ENCODE data around the gene PHLPP1.
"Not testable (repeated sequence)": the region's sequence is repeated elsewhere in the genome, so short reads cannot be mapped to it uniquely, and the experiment has no call there.

Gene PHLPP1

DNA sequence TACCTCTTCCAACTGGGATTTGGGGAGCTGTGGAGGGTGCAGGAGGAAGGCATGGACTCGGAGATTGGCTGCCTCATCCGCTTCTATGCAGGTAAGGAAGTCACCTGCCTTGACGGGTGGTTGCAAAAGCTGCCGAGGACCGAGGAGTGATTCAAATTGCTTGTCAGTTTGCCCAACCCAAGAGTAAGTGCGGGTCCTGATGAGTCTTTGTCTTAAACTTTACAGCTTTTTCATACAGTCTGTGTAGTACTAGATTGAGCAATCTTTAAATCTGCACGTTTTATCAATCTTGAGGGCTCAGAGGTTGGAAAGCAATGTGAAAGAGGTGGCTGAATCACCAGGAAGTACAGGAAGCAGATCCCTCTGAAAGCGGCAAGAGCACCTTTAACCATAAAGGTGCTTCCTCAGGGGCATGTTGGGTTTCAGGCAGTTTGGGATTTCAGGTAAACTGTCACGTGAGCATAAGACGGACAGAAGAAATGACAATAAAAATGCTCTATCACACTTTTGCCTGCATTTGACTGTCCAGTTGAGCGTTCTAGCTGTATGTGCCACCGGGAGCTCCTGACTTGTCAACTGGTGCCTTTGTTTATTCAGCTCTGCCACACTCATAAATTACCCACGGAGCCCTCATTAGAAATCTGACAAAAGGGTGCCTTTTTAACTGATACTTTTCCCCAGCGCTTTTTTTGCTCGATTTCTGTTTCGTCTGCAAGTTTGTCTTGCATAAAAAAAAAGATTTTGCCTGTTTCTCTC is 2.0 kb downstream of the PHLPP1 start:
- DNase-seq (ENCODE audit: low read depth in 1 of 2, low spot score in 1 of 2): peak in 1 of 2 donors; percentile 15

DNA sequence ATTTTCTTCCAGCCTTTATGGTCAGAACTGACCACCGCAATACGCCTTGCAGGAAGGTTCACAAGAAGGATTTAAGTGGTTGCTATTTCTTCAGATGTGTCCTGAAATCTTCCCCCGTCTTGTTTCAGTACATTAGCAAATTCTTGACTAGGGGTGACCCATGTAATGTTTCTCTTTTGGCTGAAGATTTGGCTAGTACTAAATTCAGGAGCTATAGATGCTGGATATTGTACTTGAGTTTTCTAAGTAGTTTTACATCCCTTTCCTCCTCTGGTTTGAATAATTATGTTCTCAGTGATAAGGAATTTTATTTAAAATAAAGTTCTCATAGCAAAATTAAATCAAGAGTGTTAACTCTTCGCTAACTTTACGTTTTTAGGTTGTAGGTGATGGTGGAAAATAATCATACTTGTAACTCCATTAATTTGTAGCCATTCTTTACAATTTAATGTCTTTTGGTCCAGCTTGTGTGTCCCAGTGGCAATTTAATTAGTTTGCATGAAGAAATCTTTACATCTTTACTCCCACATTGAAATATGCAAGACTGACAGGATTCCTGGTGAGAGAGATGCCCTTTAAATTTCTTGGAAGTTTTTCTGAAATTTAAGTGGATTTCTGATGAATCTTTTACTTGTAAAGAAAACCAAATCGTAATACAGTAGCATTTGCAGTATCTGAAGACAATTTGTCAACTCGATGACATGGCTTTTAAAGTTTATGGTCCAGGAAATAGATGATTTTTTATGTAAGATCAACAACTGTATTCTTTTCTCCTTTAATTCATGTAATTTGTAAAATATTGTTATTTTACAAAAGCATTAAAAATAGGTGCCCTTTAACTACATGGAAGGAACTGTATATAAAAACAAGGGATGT is 2.8 kb downstream of the PHLPP1 start:
- no peak for DNase-seq (ENCODE audit: low read depth in 1 of 2, low spot score in 1 of 2)

DNA sequence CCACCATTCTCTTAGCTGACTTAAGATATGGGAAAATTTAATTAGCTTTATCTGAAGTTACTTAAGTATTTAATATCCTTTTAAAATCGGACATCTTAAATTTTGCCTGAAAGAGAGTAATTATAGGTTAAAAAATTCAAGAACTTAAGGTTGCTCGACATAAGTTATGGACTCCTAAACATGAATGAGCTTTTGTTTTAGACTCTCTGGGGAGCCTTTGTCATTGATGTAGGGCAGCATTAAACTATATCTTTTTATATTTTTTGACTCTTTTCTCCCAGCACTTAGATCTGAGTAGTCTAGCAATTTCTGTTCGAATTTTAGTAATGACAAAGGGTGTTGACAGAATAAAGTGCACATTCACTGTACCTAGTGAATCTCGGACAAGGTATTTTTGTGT is 4.7 kb downstream of the PHLPP1 start:
- no peak for DNase-seq (ENCODE audit: low read depth in 1 of 2, low spot score in 1 of 2)

DNA sequence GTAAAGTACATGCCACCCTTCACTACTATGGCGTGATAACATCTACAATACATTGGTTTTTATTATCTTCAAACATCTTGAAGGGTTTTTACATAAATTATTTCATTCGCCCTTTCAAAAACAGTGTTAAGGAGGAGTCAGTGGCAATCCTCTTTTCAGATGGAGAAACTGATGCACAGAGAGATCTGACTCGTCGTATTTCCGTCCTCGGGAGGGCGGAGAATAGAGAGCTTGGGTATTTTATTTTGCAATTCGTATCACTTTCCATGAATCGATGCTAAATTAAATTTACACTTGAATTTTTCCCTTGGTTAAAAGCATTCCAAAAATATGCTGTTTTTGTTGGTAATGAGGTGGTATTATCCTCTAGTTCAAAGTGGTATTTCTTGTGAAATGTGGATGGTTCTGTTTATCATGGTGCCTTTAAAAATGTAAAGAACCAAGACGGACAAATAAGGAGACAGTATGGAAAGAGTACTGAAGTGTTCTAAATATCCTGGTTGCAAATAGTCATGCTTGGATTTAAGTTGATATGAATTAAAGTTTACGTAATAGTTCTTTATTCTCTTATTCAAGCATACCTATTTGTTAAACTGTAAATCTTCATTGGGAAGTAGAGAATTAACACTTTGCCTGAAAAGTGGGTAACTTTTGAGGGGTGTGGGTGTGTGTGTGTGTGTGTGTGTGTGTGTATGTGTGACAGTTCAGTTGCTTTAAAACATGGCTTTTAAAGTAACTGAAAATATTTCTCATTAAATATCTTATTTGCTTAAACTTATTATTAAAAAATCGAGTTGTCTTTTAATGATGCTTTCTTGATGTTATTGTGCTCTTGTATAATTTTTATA is 5.6 kb downstream of the PHLPP1 start:
- peak in 1 of 2 donors; percentile 8 for DNase-seq (ENCODE audit: low read depth in 1 of 2, low spot score in 1 of 2)

DNA sequence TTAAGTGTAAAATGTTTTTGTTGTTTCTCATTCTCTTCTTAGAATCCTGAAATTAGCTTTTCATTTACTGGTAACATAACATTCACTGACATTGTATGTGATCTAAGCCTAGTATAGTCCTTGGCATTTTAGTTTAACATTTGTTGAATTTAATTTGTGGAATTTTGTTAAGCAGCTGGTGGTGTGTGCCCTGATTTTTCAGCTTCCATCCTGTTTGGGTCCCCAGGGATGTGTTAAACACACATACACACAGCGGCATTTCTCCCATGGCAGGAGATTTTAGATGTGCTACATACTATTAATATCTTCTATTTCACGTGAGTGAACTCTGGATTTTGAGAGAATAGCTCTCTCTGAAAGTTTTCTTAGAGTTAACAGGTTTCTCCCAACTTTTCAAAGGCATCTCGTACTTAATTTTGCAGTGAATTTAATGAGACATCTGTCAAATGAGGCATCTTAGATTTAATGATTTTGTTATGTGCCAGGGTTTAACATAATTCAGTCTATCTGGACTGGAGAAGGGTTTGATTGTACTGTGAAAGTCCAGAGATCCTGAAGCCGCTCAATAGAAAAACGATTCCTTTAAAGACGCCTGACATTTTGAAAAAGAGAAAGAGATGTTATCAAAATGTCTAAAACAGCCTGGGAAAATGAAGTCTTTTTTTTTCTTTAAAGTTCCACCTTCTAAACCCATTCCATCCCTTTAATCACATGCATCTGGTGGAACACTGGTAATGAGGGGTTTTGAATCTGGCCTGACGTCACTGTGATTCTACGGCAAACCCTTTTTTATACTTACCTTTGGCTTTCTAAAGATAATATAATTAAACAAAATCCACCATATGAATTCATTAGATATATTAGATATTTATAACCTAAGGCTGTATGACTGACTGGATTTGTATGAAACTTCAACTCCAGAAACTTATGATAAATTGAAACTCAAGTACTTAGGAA is 6.8 kb downstream of the PHLPP1 start:
- no peak for DNase-seq (ENCODE audit: low read depth in 1 of 2, low spot score in 1 of 2)

DNA sequence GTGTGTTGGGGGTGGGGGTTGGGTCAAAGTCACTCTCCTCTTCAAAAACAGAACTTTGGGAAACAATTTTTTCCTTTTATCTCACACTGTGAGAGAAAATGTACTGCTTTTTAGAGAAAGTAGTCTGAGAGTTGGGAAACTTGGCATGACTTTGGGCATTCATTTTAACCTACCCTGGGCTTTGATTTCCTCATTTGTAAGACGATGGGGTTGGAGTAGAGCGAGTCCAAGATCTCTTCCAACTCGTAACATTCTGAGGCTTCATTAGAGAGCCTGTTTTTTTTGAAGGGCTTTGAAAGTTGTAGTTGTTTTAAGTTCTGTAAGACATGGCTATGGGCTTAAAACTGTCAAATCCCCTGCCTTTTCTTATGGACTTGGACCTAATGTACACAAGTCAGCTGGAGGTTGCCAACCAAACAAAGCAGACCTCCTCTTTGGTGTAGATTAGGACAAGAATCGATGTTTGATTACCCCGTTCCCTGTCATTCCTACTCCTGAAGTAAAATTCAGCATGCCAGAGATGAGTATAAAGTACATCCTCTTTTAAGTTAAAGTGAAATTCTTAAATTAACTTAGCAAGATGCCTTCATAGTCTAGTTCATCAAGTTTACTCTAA is 8.4 kb downstream of the PHLPP1 start:
- no peak for DNase-seq (ENCODE audit: low read depth in 1 of 2, low spot score in 1 of 2)

DNA sequence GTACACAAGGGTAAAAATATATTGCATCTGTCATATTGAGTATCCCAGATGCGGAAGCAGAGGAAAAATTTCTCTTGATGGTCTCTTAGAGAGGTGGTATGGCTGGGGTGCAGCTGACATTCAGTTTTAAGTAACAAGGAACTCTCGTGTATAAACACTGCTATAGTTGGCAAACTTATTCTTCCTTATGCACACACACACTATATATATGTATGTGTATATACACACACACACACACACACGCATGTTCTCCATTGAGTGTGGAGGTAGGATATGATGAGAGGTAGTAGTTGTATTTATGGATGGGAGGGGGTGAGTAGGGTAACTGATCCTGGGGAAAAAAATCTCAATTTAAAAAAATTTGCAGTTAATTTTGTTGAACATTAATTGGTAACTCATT is 10.6 kb downstream of the PHLPP1 start:
- no peak for DNase-seq (ENCODE audit: low read depth in 1 of 2, low spot score in 1 of 2)

DNA sequence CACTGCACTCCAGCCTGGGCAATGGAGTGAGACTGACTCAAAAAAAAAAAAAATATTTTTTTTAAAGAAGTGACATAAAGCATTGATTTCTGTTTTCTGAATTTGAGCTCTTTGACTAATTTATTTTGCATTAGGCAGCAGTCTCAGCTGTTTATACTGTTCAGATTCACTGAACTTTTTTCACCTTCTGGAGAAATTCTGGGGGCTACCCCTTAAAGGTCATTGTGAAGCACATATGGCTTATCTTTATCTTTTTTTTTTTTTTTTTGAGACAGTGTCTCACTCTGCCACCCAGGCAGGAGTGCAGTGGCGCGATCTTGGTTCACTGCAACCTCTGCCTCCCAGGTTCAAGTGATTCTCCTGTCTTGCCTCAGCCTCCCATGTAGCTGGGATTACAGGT is 12.9 kb downstream of the PHLPP1 start:
- no peak for DNase-seq (ENCODE audit: low read depth in 1 of 2, low spot score in 1 of 2)

DNA sequence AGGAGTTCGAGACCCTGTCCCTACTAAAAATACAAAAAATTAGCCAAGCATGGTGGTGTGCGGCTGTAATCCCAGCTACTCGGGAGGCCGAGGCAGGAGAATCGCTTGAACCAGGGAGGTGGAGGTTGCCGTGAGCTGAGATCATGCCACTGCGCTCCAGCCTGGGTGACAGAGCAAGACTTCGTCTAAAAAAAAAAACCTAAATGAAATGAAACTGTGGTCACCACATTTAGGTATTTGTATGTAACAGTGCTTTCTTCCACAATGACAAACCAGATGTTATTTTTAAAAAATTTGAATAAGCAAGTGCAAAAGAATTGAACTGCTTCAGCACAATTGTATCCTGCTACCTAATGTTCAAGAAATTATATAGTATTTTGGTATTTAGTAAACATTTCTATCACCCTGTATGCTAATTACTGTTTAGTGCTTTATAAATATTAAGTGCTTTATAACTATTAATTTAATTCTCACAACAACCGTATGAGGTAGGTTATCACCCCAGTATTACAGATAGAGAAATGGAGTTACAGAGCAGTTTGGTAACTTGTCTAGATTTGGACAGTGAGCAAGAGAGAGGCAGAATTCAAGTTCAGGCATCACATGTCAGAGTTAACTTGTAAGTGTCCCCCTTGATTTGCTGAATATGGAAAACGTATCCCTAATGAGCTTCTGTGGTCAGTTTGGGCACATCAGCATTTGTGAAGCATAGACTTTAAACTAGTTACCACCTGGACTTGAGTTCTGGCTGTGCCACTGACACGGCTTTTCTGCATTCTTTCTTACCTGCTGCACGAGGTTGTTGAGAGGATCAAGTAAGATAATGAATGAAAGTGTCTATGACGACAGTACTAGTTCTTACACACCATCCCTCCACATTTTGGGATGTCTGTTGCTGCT is 14.4 kb downstream of the PHLPP1 start:
- no peak for DNase-seq (ENCODE audit: low read depth in 1 of 2, low spot score in 1 of 2)

DNA sequence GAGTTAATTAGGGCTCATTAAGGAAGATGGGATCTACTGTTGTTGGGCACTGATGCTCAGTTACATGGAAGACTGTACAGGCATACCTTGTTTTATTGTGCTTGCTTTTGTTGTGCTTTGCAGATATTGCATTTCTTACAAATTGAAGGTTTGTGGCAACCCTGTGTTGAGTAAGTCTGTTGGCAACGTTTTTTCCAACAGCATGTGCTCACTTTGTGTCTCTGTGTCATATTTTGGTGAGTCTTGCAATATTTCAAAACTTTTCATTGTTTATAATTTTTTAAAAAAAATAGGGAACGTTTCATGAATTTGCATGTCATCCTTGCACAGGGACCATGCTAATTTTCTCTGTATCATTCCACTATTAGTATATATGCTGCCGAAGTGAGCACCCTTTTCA is 15.6 kb downstream of the PHLPP1 start:
- no peak for DNase-seq (ENCODE audit: low read depth in 1 of 2, low spot score in 1 of 2)

DNA sequence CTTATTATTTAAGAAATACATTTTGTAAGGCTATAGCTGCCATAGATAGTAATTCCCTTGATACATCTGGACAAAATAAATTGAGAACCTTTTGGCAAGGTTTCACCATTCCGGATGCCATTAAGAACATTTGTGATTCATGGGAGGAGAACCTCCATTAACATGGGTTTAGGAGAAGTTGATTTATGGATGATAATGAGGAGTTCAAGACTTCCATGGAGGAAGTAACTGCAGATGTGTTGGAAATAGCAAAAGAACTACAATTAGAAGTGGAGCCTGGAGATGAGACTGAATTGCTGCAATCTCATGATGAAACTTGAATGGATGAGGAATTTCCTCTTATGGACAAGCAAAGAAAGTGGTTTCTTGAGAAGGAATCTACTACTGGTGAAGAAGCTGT is 17.3 kb downstream of the PHLPP1 start:
- DNase-seq (ENCODE audit: low read depth in 1 of 2, low spot score in 1 of 2): no peak

DNA sequence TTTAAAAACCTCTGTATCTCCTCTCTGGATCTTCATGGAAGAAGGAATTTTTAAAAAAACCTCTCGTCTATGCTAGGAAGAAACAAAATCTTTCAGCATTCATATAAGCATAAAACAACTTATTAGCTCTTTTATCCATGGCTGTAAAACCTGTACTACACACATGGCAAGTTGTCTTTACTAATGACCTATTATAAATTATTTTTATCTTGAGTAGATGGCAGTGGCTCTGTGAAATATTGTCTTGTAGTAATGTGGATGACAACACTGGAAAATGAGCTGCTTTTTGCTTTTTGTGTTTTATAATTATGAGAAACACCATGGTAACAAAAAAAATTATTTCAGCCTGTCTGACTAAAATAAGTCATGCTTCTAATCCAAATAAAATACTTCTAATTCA is 18.9 kb downstream of the PHLPP1 start:
- DNase-seq (ENCODE audit: low read depth in 1 of 2, low spot score in 1 of 2): no peak

DNA sequence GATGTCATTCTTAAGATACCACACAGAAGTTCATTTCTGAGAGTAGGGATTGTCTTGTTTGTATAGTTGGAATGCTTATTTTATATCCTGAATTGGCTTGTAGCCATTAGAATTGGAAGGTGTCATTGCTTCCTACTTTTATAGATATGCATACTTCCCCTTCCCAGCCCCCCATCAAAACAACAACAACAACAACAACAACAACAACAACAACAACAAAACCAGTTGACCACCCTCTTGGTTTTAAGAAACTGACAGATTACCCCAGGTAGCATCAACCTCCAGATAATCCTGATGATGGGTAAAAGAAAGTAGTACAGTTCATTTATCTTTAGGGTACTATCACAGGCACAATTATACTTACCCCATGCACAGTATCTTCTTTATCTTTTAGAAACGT is 20.0 kb downstream of the PHLPP1 start:
- DNase-seq (ENCODE audit: low read depth in 1 of 2, low spot score in 1 of 2): no peak

DNA sequence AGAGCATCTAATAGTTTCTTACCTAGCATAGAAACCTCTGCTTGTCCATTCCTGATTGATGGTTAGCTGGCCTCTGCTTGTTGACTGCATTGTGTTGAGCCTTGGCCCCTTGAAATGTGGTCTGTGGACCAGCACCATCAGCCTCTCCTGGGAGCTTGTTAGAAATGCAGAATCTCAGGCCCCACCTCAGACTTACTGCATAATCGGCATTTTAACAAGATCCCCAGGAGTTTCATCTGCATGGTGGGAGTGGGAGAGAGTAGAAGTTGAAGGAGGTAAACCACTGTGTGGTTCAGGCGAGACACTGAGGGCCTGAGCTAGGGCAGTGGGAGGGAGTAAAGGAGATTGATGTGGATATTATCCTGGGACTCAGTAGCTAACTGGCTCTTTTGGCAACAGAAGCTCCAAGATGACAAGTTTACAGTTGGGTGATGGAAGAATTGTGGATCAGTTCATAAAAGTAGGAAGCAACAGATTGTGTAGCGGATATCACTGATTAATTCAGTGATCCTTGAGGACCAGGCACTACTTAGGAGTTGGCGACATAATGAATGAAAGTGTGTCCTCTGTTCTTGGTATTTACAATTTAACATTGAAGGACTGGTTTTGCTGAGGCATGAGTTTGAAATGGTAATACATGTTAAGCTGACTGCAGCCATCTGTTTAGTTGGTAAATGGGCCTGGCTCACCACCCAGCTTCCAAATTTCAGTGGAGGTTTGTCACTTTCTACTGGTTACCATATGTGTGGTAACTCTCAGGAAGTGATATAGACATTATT is 20.9 kb downstream of the PHLPP1 start:
- no peak for DNase-seq (ENCODE audit: low read depth in 1 of 2, low spot score in 1 of 2)

DNA sequence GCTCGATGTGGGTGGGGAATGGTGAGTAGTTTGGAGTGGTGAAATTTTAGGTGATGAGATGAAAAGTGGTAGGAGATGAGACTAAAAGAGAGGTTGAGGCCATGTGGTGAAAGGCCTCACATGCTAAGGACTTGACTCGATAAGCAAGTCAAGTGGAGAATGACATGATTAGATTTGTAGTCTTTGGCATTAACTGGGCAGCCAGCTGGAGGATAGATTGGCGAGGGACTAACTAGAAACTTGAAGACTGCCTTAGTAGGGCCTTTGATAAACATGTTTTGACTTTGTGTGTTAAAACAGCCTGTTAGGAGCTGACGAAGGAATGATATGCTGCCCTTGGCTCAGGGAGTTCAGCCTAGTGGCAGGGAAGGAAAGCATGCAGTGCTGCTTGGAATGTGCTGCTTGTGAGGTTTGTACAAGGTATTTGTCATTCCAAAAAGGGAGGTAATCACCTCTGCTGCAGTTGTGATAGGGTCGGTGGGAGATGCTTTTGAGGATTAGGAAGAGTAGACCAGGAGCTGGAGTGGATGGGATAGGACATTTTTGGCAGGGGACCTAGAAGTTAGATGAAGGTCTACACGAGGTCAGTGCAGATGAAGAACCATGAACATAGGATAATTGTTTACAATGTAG is 22.0 kb downstream of the PHLPP1 start:
- no peak for DNase-seq (ENCODE audit: low read depth in 1 of 2, low spot score in 1 of 2)

DNA sequence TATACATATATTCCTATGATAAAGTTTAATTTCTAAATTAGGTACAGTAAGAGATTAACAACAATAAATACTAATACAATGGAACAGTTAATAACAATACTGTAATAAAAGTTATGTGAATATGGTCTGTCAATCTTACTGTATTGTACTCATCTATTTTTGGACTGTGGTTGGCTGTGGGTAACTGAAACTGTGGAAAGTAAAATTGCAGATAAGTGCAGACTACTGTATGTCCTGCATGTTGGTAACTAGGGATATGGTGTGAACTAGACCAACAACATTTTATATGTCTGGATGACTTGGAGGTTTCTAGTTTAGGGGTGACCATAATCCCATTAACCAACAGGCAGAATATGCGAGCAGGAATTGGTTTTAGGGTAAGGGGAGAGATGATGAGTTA is 23.3 kb downstream of the PHLPP1 start:
- no peak for DNase-seq (ENCODE audit: low read depth in 1 of 2, low spot score in 1 of 2)

DNA sequence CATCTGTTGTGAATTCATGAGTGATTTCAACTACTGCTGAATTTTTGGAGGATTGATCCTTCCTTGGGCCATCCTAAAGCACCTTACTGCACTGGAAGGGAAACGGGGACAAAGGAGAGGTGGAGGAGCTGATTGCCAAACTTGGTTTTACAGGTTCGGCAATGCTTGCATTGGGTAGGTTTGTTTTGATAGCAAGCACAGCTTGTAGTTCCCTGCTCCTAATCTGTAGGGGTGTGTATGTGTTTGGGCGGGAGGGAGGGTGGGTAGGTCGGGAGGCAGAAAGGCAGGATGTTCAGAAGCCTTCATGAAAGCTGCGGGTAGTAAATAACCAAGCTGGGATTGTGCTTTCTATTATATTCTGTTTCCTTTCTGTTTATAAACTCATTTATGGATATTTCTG is 24.6 kb downstream of the PHLPP1 start:
- DNase-seq (ENCODE audit: low read depth in 1 of 2, low spot score in 1 of 2): no peak

DNA sequence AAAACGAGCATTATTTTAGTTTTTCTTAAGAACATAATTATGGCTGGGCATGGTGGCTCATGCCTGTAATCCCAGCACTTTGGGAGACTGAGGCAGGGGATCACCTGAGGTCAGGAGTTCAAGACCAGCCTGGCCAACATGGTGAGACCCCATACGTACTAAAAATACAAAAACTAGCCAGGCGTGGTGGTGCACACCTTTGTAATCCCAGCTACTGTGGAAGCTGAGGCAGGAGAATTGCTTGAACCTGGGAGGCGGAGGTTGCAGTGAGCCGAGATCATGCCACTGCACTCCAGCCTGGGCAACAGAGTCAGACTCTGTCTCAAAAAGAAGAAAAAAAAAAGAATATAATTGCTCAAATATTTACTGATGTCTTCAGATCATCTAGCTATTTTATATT is 25.3 kb downstream of the PHLPP1 start:
- DNase-seq (ENCODE audit: low read depth in 1 of 2, low spot score in 1 of 2): not testable (repeated sequence)

Data from activated CD4-positive, alpha-beta T cell treated with anti-CD3 and anti-CD28 coated beads, Interleukin-2, amount 50 U/mL, for 24 hours (primary cell).